OCI-LY7 (cell line): ENCODE data around the gene PNMA5.

Experiments
- EZH2phosphoT487 ChIP-seq: fragments of 200-600 bp; sonication (generic); IDR thresholded peaks from 2 replicates; pipeline ENCODE4 v1.6.1; 2018; ENCODE audit warnings: low read depth, borderline replicate concordance, mild to moderate bottlenecking, mixed run types, antibody characterized with exemption, low read length, moderate library complexity, mixed read lengths
- TF ChIP-seq, protein P1 (sequence below): fragments of 200-600 bp; sonication (generic); conservative IDR thresholded peaks from 2 replicates; pipeline ENCODE4 v1.5.1; 2014; ENCODE audit warnings: mild to moderate bottlenecking, antibody characterized with exemption, low read length, moderate library complexity, mixed read lengths

DNA sequence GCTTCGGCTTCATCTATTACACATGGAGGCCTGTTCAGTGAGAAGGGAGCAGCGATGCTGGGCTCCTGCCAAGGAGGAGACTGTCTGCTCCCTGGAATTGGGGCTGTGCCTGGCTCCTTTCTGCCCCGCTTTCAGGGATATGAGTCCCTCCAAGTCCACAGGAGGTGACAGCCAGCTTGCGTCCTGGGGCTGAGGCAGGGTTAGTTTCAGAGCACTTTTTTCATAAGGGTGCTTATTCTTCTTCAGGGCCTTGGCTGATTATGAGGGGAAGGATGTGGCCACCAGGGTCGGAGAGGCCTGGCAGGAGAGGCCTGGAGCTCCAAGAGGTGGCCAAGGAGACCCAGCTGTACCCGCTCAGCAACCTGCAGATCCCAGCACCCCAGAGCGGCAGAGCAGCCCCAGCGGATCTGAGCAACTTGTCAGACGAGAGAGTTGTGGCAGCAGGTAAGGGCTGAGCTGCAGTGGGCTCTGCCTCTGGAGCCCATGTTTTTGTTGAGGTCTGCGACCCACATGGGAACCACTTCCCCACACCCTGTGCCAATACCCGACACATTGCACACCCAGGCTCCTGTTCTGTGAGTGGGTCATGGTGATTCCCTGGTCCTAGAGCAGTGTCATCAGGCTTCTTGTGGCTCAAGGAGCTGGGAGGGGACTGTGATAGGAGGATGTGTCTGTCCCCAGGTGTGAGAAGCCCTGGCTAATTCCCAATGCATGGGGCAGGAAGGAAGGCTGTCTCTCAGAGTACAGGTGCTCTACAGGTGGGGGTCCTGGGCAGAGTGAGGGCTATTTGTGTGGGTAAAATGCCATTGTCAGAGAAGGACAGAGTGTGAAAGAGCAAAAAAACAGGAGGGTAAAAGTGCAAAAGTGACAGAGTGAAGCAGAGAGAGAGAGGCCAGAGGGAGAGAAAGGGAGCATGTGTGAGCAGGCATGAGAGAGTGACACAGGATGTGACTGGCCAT is 48.6 kb downstream of the PNMA5 start:
- no peak for TF ChIP-seq EZH2phosphoT487
- TF ChIP-seq, protein P1, sequence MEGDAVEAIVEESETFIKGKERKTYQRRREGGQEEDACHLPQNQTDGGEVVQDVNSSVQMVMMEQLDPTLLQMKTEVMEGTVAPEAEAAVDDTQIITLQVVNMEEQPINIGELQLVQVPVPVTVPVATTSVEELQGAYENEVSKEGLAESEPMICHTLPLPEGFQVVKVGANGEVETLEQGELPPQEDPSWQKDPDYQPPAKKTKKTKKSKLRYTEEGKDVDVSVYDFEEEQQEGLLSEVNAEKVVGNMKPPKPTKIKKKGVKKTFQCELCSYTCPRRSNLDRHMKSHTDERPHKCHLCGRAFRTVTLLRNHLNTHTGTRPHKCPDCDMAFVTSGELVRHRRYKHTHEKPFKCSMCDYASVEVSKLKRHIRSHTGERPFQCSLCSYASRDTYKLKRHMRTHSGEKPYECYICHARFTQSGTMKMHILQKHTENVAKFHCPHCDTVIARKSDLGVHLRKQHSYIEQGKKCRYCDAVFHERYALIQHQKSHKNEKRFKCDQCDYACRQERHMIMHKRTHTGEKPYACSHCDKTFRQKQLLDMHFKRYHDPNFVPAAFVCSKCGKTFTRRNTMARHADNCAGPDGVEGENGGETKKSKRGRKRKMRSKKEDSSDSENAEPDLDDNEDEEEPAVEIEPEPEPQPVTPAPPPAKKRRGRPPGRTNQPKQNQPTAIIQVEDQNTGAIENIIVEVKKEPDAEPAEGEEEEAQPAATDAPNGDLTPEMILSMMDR = no peak
